ENCODE results near the gene LRBA.
"Not testable (repeated sequence)": the region's sequence is repeated elsewhere in the genome, so short reads cannot be mapped to it uniquely, and the experiment has no call there.

Gene LRBA

DNA sequence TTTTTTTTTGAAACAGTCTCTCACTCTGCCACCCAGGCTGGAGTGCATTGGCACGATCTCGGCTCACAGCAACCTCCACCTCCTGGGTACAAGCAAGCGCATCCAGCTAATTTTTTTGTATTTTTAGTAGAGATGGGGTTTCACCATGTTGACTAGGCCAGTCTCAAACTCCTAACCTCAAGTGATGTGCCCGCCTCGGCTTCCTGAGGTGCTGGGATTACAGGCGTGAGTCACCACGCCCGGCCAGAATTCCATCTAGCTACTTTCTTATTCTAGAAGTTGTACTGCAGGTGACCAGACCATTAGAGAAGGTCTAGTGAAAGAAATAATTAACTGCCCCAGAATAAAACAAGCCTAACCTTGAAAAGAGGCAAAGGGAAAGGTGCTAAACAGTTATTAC, 2.3 kb downstream of the LRBA start:
- no peak for DNase-seq (ENCODE audit: insufficient read length)
- no peak for FAIRE-seq

DNA sequence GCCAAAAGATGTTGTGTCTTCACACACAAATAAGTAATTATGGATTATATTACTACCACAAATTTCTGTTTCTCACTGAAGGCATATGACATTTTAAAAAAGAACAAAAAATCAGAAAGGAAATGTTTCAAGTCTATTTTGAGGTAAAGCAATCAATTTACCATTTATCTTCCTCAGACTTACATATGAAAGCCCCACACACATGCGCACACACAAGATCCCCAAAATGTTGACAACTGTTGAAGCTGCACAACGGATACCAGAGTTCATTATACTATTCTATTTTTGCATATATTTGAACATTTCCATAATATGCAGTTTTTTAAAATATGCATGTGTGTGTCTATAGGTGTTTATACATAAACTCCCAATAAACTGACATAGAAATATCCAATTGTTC, 2.7 kb downstream of the LRBA start:
- TF ChIP-seq POLR2AphosphoS5 (IDR thresholded peaks at IDR 0.05; ENCODE audit: low read depth, low read length) (no peak), TAF1 (IDR thresholded peaks at IDR 0.05; ENCODE audit: borderline replicate concordance, low read depth, low read length) (no peak), POLR2A (IDR thresholded peaks at IDR 0.05; ENCODE audit: low read depth, low read length) (no peak)
- DNase-seq (ENCODE audit: insufficient read length) = no peak
- FAIRE-seq = no peak

More for the DNA sequence above, 2.3 kb downstream of the LRBA start:
- TF ChIP-seq POLR2AphosphoS5 (IDR thresholded peaks at IDR 0.05; ENCODE audit: low read depth, low read length) = no peak
- no peak for TF ChIP-seq POLR2A (IDR thresholded peaks at IDR 0.05; ENCODE audit: low read depth, low read length)
- TF ChIP-seq TAF1 (IDR thresholded peaks at IDR 0.05; ENCODE audit: borderline replicate concordance, low read depth, low read length) = no peak

DNA sequence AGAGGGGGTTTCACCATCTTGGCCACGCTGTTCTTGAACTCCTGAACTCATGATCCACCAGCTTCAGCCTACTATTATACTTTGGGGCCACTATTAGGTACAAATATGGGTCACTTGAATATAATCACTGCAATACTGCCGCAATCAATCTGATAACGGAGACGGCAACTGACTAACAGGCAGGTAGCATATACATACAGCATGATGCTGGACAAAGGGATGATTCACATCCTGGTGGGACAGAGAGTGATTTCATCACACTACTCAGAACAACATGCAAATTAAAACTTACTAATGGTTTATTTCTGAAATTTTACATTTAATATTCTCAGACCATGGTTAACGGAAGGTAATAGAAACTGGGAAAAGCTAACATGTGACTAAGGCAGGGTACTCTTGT, 10.9 kb downstream of the LRBA start:
- FAIRE-seq (no peak), DNase-seq (ENCODE audit: insufficient read length) (no peak)
- TF ChIP-seq POLR2AphosphoS5 (IDR thresholded peaks at IDR 0.05; ENCODE audit: low read depth, low read length) (no peak), POLR2A (IDR thresholded peaks at IDR 0.05; ENCODE audit: low read depth, low read length) (no peak), TAF1 (IDR thresholded peaks at IDR 0.05; ENCODE audit: borderline replicate concordance, low read depth, low read length) (no peak)

DNA sequence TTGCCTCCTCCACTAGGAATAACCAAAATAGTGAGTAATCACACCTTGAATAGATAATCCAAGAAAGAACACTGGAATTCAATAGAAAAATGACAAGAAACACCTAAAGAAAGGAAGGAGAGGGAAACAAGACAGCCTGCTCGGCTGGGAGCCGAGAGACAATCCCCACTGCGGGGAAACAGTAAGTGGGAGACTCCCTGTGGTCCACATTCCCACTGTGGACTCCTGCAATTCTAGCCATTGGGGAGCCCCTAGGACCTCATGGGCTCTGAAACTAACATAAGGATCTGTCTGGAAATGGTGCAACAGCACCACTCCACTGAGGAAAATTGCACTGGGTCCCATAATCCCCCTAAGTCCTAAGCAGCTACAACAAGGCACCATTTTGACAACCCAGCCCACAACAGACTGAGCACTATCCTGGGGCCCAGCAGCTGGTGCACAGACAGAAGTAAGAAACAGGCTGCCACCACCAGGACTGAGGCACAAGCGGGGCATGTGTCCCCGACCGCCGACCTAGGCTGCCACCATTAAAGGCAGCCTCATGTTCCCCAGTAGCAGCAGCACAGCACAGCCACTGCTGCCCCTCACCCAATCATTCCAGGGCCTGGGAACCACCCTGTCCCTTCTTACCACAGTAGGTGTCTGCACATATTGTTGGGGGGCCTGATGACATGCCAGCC, 14.2 kb downstream of the LRBA start:
- FAIRE-seq = no peak
- DNase-seq (ENCODE audit: insufficient read length) = no peak
- no peak for TF ChIP-seq TAF1 (IDR thresholded peaks at IDR 0.05; ENCODE audit: borderline replicate concordance, low read depth, low read length)

DNA sequence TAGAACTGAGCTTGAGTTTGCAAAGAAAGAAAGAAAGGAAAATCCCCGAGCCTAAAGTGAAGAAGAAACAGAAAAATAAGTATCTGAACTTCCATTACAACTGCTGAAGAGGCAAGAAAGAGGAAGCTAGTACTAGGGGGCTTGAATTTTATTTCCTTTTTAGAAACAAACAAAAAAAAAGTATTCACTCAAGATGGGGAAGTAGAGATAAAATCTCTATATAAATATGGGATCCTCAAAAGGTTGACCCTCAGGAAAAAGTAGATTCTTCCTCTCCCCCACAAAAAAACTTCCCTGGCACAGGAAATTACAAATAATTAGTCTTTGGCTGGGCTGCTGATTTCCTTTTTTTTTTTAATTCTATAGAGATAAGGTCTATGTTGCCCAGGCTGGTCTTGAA, 16.0 kb downstream of the LRBA start:
- TF ChIP-seq TAF1 (IDR thresholded peaks at IDR 0.05; ENCODE audit: borderline replicate concordance, low read depth, low read length) = no peak
- no peak for TF ChIP-seq POLR2A (IDR thresholded peaks at IDR 0.05; ENCODE audit: low read depth, low read length)
- FAIRE-seq (no peak), DNase-seq (ENCODE audit: insufficient read length) (no peak)

- no peak for DNase-seq (ENCODE audit: insufficient read length)
- TF ChIP-seq POLR2A (IDR thresholded peaks at IDR 0.05; ENCODE audit: low read depth, low read length) (no peak), POLR2AphosphoS5 (IDR thresholded peaks at IDR 0.05; ENCODE audit: low read depth, low read length) (no peak), TAF1 (IDR thresholded peaks at IDR 0.05; ENCODE audit: borderline replicate concordance, low read depth, low read length) (no peak)
- FAIRE-seq = no peak
Observed at GRCh38 chr4:150997141-150997540, 17.9 kb downstream of the LRBA start.

DNA sequence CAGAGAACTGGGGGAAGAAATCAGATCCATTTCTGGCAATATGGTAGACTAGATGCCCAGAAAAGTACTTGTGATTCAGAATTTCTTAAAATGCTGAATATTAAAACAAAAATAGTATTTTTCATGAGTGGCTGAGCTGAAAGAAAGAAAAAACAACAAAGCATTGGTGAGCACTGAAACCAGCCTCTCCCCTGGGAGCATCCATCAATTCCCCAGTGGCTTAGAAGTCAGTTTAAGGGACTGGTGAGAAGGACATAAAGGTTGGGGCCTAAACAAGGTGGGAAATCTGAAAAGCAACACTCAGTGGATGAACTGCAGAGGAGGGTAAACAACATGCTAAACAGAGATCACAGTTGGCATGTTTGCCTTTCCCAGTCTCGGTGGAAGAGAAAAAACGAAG, 20.4 kb downstream of the LRBA start:
- peak; percentile 17 for FAIRE-seq
- no peak for DNase-seq (ENCODE audit: insufficient read length)
- TF ChIP-seq POLR2A (IDR thresholded peaks at IDR 0.05; ENCODE audit: low read depth, low read length) (no peak), POLR2AphosphoS5 (IDR thresholded peaks at IDR 0.05; ENCODE audit: low read depth, low read length) (no peak), TAF1 (IDR thresholded peaks at IDR 0.05; ENCODE audit: borderline replicate concordance, low read depth, low read length) (no peak)

GRCh38 chr4:150993577-150993976, 21.5 kb downstream of the LRBA start:
- DNase-seq (ENCODE audit: insufficient read length); FAIRE-seq: not testable (repeated sequence)

DNA sequence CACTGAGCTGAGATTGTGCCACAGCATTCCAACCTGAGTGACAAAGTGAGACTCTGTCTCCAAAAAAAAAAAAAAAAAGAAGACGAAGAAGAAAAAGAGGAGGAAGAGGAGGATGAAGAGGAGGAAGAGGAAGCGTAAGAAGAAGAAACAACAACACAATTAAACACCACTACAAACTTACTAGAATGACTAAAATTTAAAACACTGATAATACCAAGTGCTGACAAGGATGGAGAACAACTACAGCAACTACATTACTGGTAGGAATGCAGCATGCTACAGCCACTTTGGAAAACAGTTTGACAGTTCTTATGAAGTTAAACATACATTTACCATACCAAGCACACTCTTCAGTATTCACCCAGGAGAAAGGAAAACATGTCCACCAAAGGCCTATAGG, 24.1 kb downstream of the LRBA start:
- TF ChIP-seq POLR2A (IDR thresholded peaks at IDR 0.05; ENCODE audit: low read depth, low read length) (no peak), POLR2AphosphoS5 (IDR thresholded peaks at IDR 0.05; ENCODE audit: low read depth, low read length) (no peak), TAF1 (IDR thresholded peaks at IDR 0.05; ENCODE audit: borderline replicate concordance, low read depth, low read length) (no peak)
- FAIRE-seq (no peak), DNase-seq (ENCODE audit: insufficient read length) (no peak)

GRCh38 chr4:150990250-150990649, 24.8 kb downstream of the LRBA start:
- TF ChIP-seq POLR2A (IDR thresholded peaks at IDR 0.05; ENCODE audit: low read depth, low read length) (no peak), POLR2AphosphoS5 (IDR thresholded peaks at IDR 0.05; ENCODE audit: low read depth, low read length) (no peak), TAF1 (IDR thresholded peaks at IDR 0.05; ENCODE audit: borderline replicate concordance, low read depth, low read length) (no peak)
- DNase-seq (ENCODE audit: insufficient read length) = no peak
- no peak for FAIRE-seq

DNA sequence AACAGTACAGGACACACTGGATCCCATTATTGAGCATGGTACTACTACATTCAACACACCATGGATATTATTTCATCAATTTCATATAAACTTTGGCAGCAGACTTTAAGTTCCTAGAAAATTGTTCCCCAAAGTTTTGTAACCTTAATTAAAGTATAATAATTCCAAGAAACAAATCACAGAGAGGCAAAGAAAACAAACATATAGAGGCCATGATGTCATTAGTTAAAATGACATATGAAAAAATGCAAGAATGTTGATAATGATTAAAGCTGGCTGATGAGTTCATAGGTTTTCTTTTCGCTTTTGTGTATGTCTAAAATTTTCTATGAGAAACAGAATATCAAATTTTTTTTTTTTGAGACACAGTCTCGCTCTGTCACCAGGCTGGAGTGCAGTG, 26.8 kb downstream of the LRBA start:
- TF ChIP-seq POLR2A (IDR thresholded peaks at IDR 0.05; ENCODE audit: low read depth, low read length) (no peak), TAF1 (IDR thresholded peaks at IDR 0.05; ENCODE audit: borderline replicate concordance, low read depth, low read length) (no peak), POLR2AphosphoS5 (IDR thresholded peaks at IDR 0.05; ENCODE audit: low read depth, low read length) (no peak)
- DNase-seq (ENCODE audit: insufficient read length) = no peak
- FAIRE-seq = no peak

DNA sequence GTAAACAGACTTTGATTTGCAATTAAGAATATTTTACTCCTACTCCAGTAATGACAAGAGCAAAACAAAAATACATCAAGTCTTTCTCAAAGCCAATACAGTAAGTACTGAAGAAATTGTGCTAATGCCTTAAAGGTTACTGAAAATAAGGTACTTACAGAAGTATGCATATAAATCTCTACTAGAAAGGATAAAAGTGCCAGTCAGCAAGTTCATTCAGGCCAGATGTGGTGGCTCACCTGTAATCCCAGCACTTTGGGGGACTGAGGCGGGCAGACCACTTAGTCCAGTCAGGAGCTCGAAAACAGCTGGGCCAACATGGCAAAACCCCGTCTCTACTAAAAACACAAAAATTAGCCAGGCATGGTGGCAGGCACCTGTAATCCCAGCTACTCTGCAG, 27.9 kb downstream of the LRBA start:
- TF ChIP-seq POLR2AphosphoS5 (IDR thresholded peaks at IDR 0.05; ENCODE audit: low read depth, low read length) = no peak
- no peak for TF ChIP-seq TAF1 (IDR thresholded peaks at IDR 0.05; ENCODE audit: borderline replicate concordance, low read depth, low read length)
- TF ChIP-seq POLR2A (IDR thresholded peaks at IDR 0.05; ENCODE audit: low read depth, low read length) = no peak
- DNase-seq (ENCODE audit: insufficient read length) (no peak), FAIRE-seq (no peak)

- TF ChIP-seq TAF1 (IDR thresholded peaks at IDR 0.05; ENCODE audit: borderline replicate concordance, low read depth, low read length) = no peak
- TF ChIP-seq POLR2A (IDR thresholded peaks at IDR 0.05; ENCODE audit: low read depth, low read length) = no peak
- no peak for TF ChIP-seq POLR2AphosphoS5 (IDR thresholded peaks at IDR 0.05; ENCODE audit: low read depth, low read length)
- FAIRE-seq (no peak), DNase-seq (ENCODE audit: insufficient read length) (no peak)
Observed at GRCh38 chr4:150986085-150986484, 29.0 kb downstream of the LRBA start.

All from GM12892 (cell line).